Lung (tissue), 12 donors: Measurements from ENCODE around the gene OR11A1. TPM values are rescaled to one million over a fixed set of nuclear protein-coding genes. Genes with fewer than 3 reads are reported as not detected.

Experiments used
- ATAC-seq: fragments of 200-7000 bp; cut with Tn5 transposase; one replicate; pipeline ENCODE4 v1.9.1; 2020; ENCODE audit warnings: moderate number of reproducible peaks; ENCODE audit not compliant: insufficient read depth, low FRiP score
- DNase-seq, 3 donors: peaks; one replicate each; pipeline ENCODE4 v3.0.0-alpha.2; 2013 to 2017
- H3K27ac ChIP-seq, 2 donors: one replicate each; pipeline ENCODE4 v1.5.1; 2013; ENCODE audit warnings: mild to moderate bottlenecking in 2 of 2, moderate library complexity in 2 of 2, control low read depth in 1 of 2, inconsistent platforms in 1 of 2, low read depth in 1 of 2, low read length in 1 of 2
- H3K27me3 ChIP-seq, 3 donors: one replicate each; pipeline ENCODE4 v1.5.1; 2013; ENCODE audit warnings: low read length in 2 of 3; ENCODE audit not compliant: control insufficient read depth in 3 of 3, insufficient read depth in 3 of 3
- H3K36me3 ChIP-seq, 4 donors: one replicate each; pipeline ENCODE4 v1.5.1; 2013; ENCODE audit warnings: low read length in 4 of 4, mild to moderate bottlenecking in 1 of 4, moderate library complexity in 1 of 4; ENCODE audit not compliant: control insufficient read depth in 4 of 4, insufficient read depth in 4 of 4
- H3K4me1 ChIP-seq, 5 donors: one replicate each; pipeline ENCODE4 v1.5.1; 2013; ENCODE audit warnings: low read length in 5 of 5, mild to moderate bottlenecking in 2 of 5, moderate library complexity in 1 of 5; ENCODE audit not compliant: control insufficient read depth in 5 of 5, insufficient read depth in 5 of 5
- H3K4me3 ChIP-seq: one replicate; pipeline ENCODE4 v1.5.1; 2013; ENCODE audit warnings: mild to moderate bottlenecking, control low read depth, moderate library complexity
- H3K9ac ChIP-seq, 2 donors: one replicate each; pipeline ENCODE4 v1.5.1; 2013; ENCODE audit warnings: low read length in 2 of 2, control low read depth in 1 of 2; ENCODE audit not compliant: insufficient read depth in 1 of 2
- H3K9me3 ChIP-seq, 4 donors: one replicate each; pipeline ENCODE4 v1.5.1; 2013; ENCODE audit warnings: low read length in 3 of 4, mild to moderate bottlenecking in 1 of 4, moderate library complexity in 1 of 4; ENCODE audit not compliant: control insufficient read depth in 4 of 4, insufficient read depth in 3 of 4
- WGBS, 2 donors: extraction: QIAGEN DNeasy Blood & Tissue Kit; methylation state at CpG; one replicate each; pipeline ENCODE4 v1.1.7; 2013; 5-methylcytosine and 5-hydroxymethylcytosine counted together
- polyA plus RNA-seq, 2 donors: library from polyadenylated mRNA; stranded (reverse); fragments of 200-250 nt; gene quantifications; one replicate each; pipeline ENCODE4 v1.2.1, GENCODE V29; 2013
- total RNA-seq, 2 donors: library from RNA; depleted of rRNA in 1 of 2; stranded (reverse); fragments of >200 nt in 1 of 2; gene quantifications; one replicate each; pipeline ENCODE4 v1.2.1, GENCODE V29; 2014 to 2021
- TF ChIP-seq, protein P1 (sequence below): IDR thresholded peaks from 2 replicates; pipeline ENCODE4 v1.5.1; 2012; ENCODE audit warnings: mild to moderate bottlenecking; ENCODE audit errors: control extremely low read depth, extremely low read depth
- donor health status: control.
- donor health status: control.
- donor health status: Bipolar disorder and iron deficiency.
- donor health status: healthy.
- donor health status: DM: yes; HTN: yes; CAD: no.

The OR11A1 gene
- total and polyA plus RNA-seq, 4 donors, result not detected

- no peak for ATAC-seq
- H3K27ac ChIP-seq, result no peak overlapping the region
- H3K36me3 ChIP-seq, result no peaks in the 10 kb centered on the region
- WGBS, 2 donors, result 70 to 83% methylated on average over 2 of the region's 2 CpGs
- peaks cover 0 to 4% (median 1%) of the 10 kb centered on the region in 4 donors for H3K9me3 ChIP-seq
- H3K4me1 ChIP-seq, result no peaks in the 10 kb centered on the region
- H3K9ac ChIP-seq, result no peak overlapping the region
- H3K4me3 ChIP-seq, result no peak overlapping the region
- TF ChIP-seq, protein P1, sequence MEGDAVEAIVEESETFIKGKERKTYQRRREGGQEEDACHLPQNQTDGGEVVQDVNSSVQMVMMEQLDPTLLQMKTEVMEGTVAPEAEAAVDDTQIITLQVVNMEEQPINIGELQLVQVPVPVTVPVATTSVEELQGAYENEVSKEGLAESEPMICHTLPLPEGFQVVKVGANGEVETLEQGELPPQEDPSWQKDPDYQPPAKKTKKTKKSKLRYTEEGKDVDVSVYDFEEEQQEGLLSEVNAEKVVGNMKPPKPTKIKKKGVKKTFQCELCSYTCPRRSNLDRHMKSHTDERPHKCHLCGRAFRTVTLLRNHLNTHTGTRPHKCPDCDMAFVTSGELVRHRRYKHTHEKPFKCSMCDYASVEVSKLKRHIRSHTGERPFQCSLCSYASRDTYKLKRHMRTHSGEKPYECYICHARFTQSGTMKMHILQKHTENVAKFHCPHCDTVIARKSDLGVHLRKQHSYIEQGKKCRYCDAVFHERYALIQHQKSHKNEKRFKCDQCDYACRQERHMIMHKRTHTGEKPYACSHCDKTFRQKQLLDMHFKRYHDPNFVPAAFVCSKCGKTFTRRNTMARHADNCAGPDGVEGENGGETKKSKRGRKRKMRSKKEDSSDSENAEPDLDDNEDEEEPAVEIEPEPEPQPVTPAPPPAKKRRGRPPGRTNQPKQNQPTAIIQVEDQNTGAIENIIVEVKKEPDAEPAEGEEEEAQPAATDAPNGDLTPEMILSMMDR, result no peak
- no peak for DNase-seq
- H3K27me3 ChIP-seq, result no peaks in the 10 kb centered on the region
Observed at GRCh38 chr6:29479560-29479959, 22.7 kb upstream of the OR11A1 start.

DNA sequence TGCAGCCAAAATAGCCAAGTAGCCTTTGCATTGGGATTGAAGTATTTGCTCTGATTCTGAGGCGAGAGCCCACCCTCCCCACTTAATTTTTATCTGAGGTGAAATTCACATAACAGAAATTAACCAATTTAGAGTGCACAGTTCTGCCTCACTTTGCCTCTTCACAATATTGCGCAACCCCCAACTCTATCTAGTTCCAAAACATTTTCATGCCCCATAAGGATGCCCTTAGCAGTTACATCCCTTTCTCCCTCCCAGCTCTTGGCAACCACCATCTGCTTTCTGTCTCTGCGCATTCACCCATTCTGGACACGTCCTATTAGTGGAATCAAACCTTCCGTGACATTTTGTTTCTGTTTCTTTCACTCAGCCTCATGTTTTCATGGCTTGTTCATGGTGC, 21.9 kb upstream of the OR11A1 start:
- Histone ChIP-seq H3K9me3 (peaks cover 0 to 4% (median 1%) of the 10 kb centered on the region in 4 donors), H3K9ac (no peak overlapping the region), H3K36me3 (no peaks in the 10 kb centered on the region), H3K27ac (no peak overlapping the region), H3K27me3 (no peaks in the 10 kb centered on the region), H3K4me1 (no peaks in the 10 kb centered on the region), H3K4me3 (no peak overlapping the region)
- DNase-seq, result no peak
- no peak for ATAC-seq
- TF ChIP-seq, protein P1, result no peak
- 87 to 92% methylated on average over 5 of the region's 5 CpGs for WGBS, 2 donors

DNA sequence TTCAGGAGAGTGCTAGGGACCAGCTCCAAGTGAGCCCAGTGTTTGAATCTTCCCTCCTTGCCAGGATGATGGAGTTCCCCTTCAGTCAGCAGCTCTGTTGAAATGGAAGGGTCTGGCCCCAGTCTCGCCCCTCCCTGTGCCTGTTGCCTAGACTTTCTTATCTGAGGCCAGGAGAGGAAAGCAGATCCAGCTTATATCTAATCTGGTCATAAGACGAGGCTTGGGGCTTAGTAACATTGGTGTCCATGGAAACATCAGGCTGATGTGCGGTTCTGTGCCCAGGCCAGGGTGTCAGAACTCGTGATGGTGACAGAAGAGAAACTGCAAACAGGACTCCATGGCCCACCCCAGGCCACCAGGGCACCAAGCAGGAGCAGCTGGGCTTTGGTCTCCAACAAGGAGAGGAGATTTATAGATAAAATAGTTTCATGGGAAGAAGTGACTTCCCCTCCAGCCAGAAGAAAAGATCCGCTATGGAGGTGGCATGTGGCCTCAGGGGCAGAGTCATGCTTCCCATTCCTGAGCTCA, 21.1 kb upstream of the OR11A1 start:
- no peak for ATAC-seq
- TF ChIP-seq, protein P1, result no peak
- Histone ChIP-seq H3K27ac (no peak overlapping the region), H3K9me3 (peaks cover 0 to 5% (median 2%) of the 10 kb centered on the region in 4 donors), H3K36me3 (no peaks in the 10 kb centered on the region), H3K9ac (no peak overlapping the region), H3K27me3 (no peaks in the 10 kb centered on the region), H3K4me3 (no peak overlapping the region), H3K4me1 (no peaks in the 10 kb centered on the region)
- 67 to 83% methylated on average over 5 of the region's 5 CpGs for WGBS, 2 donors
- no peak for DNase-seq

DNA sequence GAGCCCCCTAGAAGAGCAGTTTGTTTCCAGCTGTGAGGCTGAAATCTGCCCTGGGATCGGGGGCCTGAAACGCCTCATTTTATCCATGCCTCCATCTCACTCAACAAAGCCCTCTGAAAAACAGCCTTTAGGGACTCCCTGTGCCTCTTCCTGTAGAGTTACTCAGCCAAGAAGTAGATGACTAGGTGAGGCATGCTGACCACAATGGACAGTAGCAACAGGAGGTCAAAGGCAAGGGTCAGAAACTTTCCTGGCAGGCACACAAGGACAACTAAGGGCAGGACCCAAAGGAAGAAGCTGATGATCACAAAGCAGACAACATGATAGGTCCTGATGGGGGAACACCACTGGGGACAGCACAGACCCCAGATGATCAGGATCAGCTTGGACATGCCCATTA, 18.1 kb upstream of the OR11A1 start:
- H3K27ac ChIP-seq, result no peak overlapping the region
- H3K4me1 ChIP-seq, result no peaks in the 10 kb centered on the region
- 89 to 95% methylated on average over 2 of the region's 2 CpGs for WGBS, 2 donors
- DNase-seq (no peak), ATAC-seq (no peak)
- peaks cover 0 to 5% (median 0%) of the 10 kb centered on the region in 4 donors for H3K9me3 ChIP-seq
- TF ChIP-seq, protein P1, result no peak
- H3K27me3 ChIP-seq, result no peaks in the 10 kb centered on the region
- no peak overlapping the region for H3K4me3 ChIP-seq
- no peaks in the 10 kb centered on the region for H3K36me3 ChIP-seq
- no peak overlapping the region for H3K9ac ChIP-seq
